HG03280 (cell line): ENCODE results near the gene ZNF555.

Experiments used
- ATAC-seq: cut with Tn5 transposase; IDR thresholded peaks from one replicate; pipeline ENCODE4 v1.9.1; 2021; ENCODE audit warnings: mild to moderate bottlenecking, moderate library complexity; ENCODE audit not compliant: unreplicated experiment

ZNF555 gene

GRCh38 chr19:2822846-2823245, 18.4 kb upstream of the ZNF555 start:
- ATAC-seq = no peak

- ATAC-seq = no peak
Observed at GRCh38 chr19:2823646-2824045, 17.6 kb upstream of the ZNF555 start.

GRCh38 chr19:2824129-2824528, 17.1 kb upstream of the ZNF555 start:
- ATAC-seq = no peak

GRCh38 chr19:2827022-2827421, 14.3 kb upstream of the ZNF555 start:
- no peak for ATAC-seq

GRCh38 chr19:2827840-2828489, 13.3 kb upstream of the ZNF555 start:
- no peak for ATAC-seq

- ATAC-seq = no peak
Observed at GRCh38 chr19:2834294-2834871, 6.9 kb upstream of the ZNF555 start.

GRCh38 chr19:2837430-2837829, 3.8 kb upstream of the ZNF555 start:
- no peak for ATAC-seq

- ATAC-seq = peak; percentile 8
Observed at GRCh38 chr19:2841855-2842574, 740 bp downstream of the ZNF555 start.

GRCh38 chr19:2845107-2845506, 3.8 kb downstream of the ZNF555 start:
- no peak for ATAC-seq

GRCh38 chr19:2846180-2846894, 5.1 kb downstream of the ZNF555 start:
- ATAC-seq = no peak

- no peak for ATAC-seq
Observed at GRCh38 chr19:2847507-2847906, 6.2 kb downstream of the ZNF555 start.

GRCh38 chr19:2848616-2849015, 7.3 kb downstream of the ZNF555 start:
- no peak for ATAC-seq

GRCh38 chr19:2850256-2850925, 9.1 kb downstream of the ZNF555 start:
- no peak for ATAC-seq

GRCh38 chr19:2852598-2852997, 11.3 kb downstream of the ZNF555 start:
- ATAC-seq = no peak

- no peak for ATAC-seq
Observed at GRCh38 chr19:2853015-2853606, 11.8 kb downstream of the ZNF555 start.

- no peak for ATAC-seq
Observed at GRCh38 chr19:2854849-2855248, 13.6 kb downstream of the ZNF555 start.

GRCh38 chr19:2856457-2857050, 15.3 kb downstream of the ZNF555 start:
- no peak for ATAC-seq

GRCh38 chr19:2858864-2859263, 17.6 kb downstream of the ZNF555 start:
- ATAC-seq = no peak

GRCh38 chr19:2863816-2864215, 22.5 kb downstream of the ZNF555 start:
- ATAC-seq = no peak

- no peak for ATAC-seq
Observed at GRCh38 chr19:2865334-2866100, 24.2 kb downstream of the ZNF555 start.
